Nucleus accumbens (tissue), 56 donors: ENCODE data around the gene SGPL1.
"Not testable (repeated sequence)": the region's sequence is repeated elsewhere in the genome, so short reads cannot be mapped to it uniquely, and the experiment has no call there.

Source experiments
- DNase-seq, 56 donors: peaks; one replicate each; lab custom pipeline; 2025; lab: John Stamatoyannopoulos, UW

Gene SGPL1

GRCh38 chr10:70915806-70916205 lies 100.1 kb downstream of the SGPL1 start:
- DNase-seq: no peak

- no peak for DNase-seq
These were observed 100.5 kb downstream of the SGPL1 start for GRCh38 chr10:70916241-70916640.

DNA sequence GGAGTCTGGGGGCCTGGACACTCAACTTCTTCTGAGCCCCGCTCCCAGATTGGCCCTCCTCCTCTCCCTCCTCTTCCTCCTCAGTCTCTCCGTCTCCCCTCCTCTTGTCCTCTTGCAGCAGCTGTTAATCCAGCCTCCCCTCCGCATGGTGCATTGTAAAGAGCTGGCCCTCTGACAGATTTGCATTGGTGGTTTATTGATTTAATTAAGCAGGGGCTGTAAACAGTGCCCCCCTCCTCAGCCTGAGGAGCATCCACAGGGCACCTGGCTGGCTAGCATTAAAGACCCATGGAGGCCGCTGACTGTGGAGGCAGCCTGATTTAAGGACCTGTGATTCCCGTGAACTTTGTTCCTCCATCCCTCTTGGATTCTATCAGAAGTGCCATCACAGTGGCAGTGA lies 101.5 kb downstream of the SGPL1 start:
- no peak for DNase-seq

- no peak for DNase-seq
These were observed 101.9 kb downstream of the SGPL1 start for GRCh38 chr10:70917635-70918034.

- DNase-seq: peak in 18 of 56 donors; percentile 3 to 61 (median 29)
These were observed 103.2 kb downstream of the SGPL1 start for GRCh38 chr10:70918851-70919530.

GRCh38 chr10:70919906-70920305 lies 104.2 kb downstream of the SGPL1 start:
- not testable (repeated sequence) for DNase-seq

GRCh38 chr10:70920519-70920918 lies 104.8 kb downstream of the SGPL1 start:
- no peak for DNase-seq

- DNase-seq: no peak
These were observed 105.5 kb downstream of the SGPL1 start for GRCh38 chr10:70921285-70921684.

GRCh38 chr10:70923696-70924095 lies 107.9 kb downstream of the SGPL1 start:
- no peak for DNase-seq

DNA sequence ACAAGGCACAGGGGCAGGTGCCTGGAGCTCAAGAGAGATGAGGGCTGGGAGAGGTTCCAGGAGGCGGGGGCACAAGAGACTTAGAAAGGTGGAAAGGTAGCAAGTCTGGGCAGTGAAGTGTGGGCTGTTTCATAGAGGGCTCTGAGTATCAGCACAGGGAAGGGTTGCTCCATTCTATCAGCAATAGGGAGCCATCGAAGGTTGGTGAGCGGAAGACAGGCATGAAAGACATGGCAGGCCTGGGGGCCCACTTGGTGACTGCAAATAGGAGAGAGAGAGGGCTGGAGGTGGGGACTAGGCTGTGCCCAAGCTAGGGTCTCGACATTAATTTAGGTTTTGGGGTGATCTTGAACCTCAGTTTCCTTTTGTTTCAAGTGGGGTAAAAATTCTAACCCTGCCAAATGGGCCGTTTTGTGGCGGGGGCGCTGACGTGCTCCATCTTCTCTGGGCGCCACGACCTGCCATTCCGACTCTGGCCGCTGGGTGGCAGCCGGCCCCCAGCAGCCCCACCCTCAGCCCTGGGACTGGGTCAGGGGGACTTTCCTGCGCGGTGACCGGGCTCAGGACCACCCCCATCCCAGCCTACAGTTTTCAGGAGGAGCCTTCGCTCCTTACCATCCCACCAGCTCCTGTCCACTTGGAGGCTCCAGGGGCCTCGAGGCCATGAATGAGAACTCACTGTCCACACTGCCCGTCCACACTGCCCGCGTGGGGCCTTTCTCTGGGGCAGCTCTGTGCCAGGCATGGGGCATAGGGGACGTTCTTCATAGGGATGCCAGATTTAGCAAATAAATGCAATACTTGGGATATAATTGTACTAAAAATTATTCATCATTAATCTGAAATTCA lies 109.9 kb downstream of the SGPL1 start:
- peak in 32 of 56 donors; percentile 4 to 58 (median 19) for DNase-seq

DNA sequence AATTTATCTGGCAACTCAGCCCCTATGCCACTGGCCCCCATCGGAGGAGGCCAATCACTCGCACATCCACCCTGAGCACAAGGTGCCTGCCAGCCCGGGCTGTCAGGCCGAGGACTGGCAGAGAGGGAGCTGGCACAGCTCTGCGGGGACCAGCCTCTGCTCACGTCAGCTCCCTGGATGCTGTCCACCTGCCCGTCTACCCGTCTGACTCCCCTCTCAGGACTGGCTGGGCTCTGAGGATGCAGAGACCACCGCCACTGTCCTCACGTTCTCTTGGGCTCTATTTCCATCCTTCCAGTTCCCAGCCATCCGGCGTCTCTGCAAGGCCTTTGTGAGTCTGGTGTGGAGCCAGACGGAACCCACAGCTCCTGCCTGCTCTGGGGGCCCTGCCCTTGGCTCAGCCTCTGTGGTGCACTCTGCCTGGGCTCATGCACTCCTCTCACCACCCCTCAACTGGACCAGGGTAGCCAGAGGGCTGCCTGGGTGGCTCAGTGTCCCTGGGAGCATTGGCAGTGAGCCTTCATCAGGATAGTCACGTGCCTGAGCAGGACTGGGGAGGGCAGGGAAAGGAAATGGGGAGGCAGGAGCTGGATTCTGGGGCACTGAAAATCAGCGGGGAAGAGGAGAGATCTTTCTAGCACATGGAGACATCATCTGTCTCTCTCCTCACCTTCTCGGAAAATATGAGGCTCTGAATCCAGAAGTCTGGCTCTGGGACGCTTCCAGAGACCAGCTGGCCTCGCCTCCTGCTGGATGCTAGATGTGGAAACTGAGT lies 110.7 kb downstream of the SGPL1 start:
- DNase-seq: peak in 14 of 56 donors; percentile 5 to 35 (median 23)

- no peak for DNase-seq
These were observed 111.6 kb downstream of the SGPL1 start for GRCh38 chr10:70927189-70927943.

- no peak for DNase-seq
These were observed 112.4 kb downstream of the SGPL1 start for GRCh38 chr10:70928140-70928539.

DNA sequence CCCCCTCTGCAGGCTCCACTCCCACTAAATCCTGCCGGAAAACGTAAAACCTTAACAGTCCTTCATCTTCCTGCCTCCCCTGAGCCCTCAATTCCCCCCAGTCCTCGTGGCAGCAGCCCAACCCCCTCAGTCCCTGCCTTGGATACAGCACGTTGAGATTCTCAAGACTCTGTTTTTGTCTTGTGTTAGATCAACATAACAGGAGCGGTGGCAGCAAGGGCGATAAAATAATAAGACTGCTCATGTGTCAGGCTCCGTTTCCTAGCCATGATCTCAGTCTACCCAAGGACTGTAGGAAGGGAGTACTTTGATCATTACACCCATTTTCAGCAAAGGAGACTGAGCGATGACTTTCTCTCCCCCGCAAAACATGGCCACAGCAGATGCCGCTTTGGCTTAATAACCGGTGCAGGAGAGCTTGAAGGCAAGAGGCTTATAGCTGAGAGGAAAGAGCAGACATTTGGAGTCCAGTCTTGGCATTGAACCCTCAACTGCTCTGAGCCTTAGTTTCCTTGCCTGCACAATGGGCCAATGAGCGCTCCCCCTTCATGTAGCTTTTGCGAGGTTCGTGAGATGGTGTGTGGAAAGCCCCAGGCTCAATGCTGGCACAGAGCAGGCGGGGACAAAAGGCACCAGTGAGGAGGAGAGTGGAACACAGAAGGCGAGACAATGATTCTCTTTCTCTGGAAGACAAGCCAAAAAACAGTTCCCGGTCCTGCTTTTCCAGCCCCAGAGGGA lies 114.7 kb downstream of the SGPL1 start:
- DNase-seq: peak in 1 of 56 donors; percentile 2
